ENCODE measurements around the gene HGD. TPM values are rescaled to one million over a fixed set of nuclear protein-coding genes. Genes with fewer than 3 reads are reported as not detected.
"Not testable (repeated sequence)": the region's sequence is repeated elsewhere in the genome, so short reads cannot be mapped to it uniquely, and the experiment has no call there.

The HGD gene
- 0.16 TPM in 1 of 2 replicates, not detected in the other for total RNA-seq

- H3K4me3 Mint-ChIP-seq = no peak within 1 kb of the TSS
- H3K4me1 Mint-ChIP-seq (ENCODE audit: low read depth) = peaks cover 10% of the 10 kb centered on the region
- H3K36me3 Mint-ChIP-seq (ENCODE audit: low read depth) = no peaks in the 10 kb centered on the region
- intact Hi-C loops (cut with micrococcal nuclease) = no loop called here
- no peak within 1 kb of the TSS for H3K27ac Mint-ChIP-seq
- H3K27me3 Mint-ChIP-seq (ENCODE audit: insufficient read depth) = no peaks in the 10 kb centered on the region
- no peak for DNase-seq (ENCODE audit: low spot score)
- H3K9me3 Mint-ChIP-seq = no peaks in the 10 kb centered on the region
Measured at GRCh38 chr3:120682095-120682681, at the start of gene HGD. Gene HGD (minus strand): TSS chr3:120682239. CDS start chr3:120682111, 128 bp downstream.

DNA sequence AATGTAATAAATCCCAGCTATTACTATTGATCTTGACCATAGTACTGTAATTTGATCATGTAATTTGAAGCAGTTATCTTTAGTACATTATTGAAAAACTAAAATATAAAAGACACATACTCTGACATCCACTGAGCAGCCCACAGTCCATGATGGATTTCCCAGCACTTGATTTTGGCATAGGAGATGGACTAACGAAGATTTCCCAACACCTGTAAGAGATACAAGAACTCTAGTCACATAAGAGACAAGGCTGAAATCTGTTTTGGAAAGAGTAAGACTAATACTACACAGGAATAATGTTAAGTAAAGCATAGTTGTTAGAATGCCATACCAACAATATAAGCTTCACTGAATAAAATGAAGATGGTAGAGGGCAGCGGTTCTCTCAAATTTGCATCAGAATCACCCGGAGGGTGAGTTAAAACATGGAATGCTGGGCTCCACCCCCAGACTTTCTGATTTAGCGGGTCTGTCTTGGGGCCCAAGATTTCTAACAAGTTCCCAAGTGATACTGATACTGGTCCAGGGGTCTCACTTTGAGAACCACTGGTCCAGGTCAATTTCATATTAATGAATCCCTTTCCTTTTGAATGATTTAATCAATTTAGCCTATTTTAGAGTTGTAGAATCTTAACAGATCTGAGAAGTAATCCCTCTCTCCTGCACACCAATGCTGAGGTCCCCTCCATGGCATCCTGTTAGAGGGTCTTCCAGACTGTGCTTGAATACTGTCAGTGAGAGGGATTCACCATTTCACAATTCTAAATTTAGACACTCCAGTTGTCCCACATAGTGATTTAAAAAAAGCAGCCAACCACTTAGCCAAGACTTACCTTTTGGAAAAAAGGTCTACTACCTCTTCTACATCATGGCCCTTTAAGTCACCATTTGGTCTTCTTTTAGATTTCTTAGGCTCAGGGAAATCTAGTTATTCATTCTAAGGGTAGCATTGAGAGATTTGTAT is 48.8 kb upstream of the HGD start:
- H3K27me3 Mint-ChIP-seq (ENCODE audit: insufficient read depth) = no peaks in the 10 kb centered on the region
- H3K9me3 Mint-ChIP-seq = peaks cover 13% of the 10 kb centered on the region
- no peaks in the 10 kb centered on the region for H3K4me1 Mint-ChIP-seq (ENCODE audit: low read depth)
- no peak overlapping the region for H3K27ac Mint-ChIP-seq
- H3K4me3 Mint-ChIP-seq = no peak overlapping the region
- H3K36me3 Mint-ChIP-seq (ENCODE audit: low read depth) = peaks cover 22% of the 10 kb centered on the region
- intact Hi-C loops (cut with micrococcal nuclease) = no loop called here
- no peak for DNase-seq (ENCODE audit: low spot score)

GRCh38 chr3:120726791-120727190 is 44.8 kb upstream of the HGD start:
- H3K4me3 Mint-ChIP-seq = no peak overlapping the region
- no peak for DNase-seq (ENCODE audit: low spot score)
- H3K9me3 Mint-ChIP-seq = no peaks in the 10 kb centered on the region
- H3K27me3 Mint-ChIP-seq (ENCODE audit: insufficient read depth) = no peaks in the 10 kb centered on the region
- H3K36me3 Mint-ChIP-seq (ENCODE audit: low read depth) = peaks cover 30% of the 10 kb centered on the region
- no peak overlapping the region for H3K27ac Mint-ChIP-seq
- intact Hi-C loops (cut with micrococcal nuclease) = no loop called here
- H3K4me1 Mint-ChIP-seq (ENCODE audit: low read depth) = no peaks in the 10 kb centered on the region

- Mint-ChIP-seq H3K4me1 (ENCODE audit: low read depth) (peaks cover 20% of the 10 kb centered on the region), H3K36me3 (ENCODE audit: low read depth) (peaks cover 17% of the 10 kb centered on the region), H3K4me3 (peak overlapping the region; percentile 50), H3K27ac (peak overlapping the region; percentile 19)
- H3K9me3 Mint-ChIP-seq; intact Hi-C loops (cut with micrococcal nuclease); H3K27me3 Mint-ChIP-seq (ENCODE audit: insufficient read depth): not testable (repeated sequence)
- peak; percentile 56 for DNase-seq (ENCODE audit: low spot score)
Measured at GRCh38 chr3:120719167-120719834, 37.3 kb upstream of the HGD start.

GRCh38 chr3:120713262-120713661 is 31.2 kb upstream of the HGD start:
- Mint-ChIP-seq H3K27ac (no peak overlapping the region), H3K9me3 (no peaks in the 10 kb centered on the region), H3K4me1 (ENCODE audit: low read depth) (no peaks in the 10 kb centered on the region), H3K27me3 (ENCODE audit: insufficient read depth) (no peaks in the 10 kb centered on the region), H3K4me3 (no peak overlapping the region), H3K36me3 (ENCODE audit: low read depth) (peaks cover 3% of the 10 kb centered on the region)
- intact Hi-C loops (cut with micrococcal nuclease) = no loop called here
- no peak for DNase-seq (ENCODE audit: low spot score)

GRCh38 chr3:120710369-120710768 is 28.3 kb upstream of the HGD start:
- Mint-ChIP-seq H3K36me3 (ENCODE audit: low read depth) (peaks cover 10% of the 10 kb centered on the region), H3K9me3 (no peaks in the 10 kb centered on the region), H3K4me1 (ENCODE audit: low read depth) (no peaks in the 10 kb centered on the region), H3K27ac (no peak overlapping the region), H3K4me3 (no peak overlapping the region), H3K27me3 (ENCODE audit: insufficient read depth) (no peaks in the 10 kb centered on the region)
- DNase-seq (ENCODE audit: low spot score) = no peak
- intact Hi-C loops (cut with micrococcal nuclease) = no loop called here

- H3K4me1 Mint-ChIP-seq (ENCODE audit: low read depth) = no peaks in the 10 kb centered on the region
- no peaks in the 10 kb centered on the region for H3K27me3 Mint-ChIP-seq (ENCODE audit: insufficient read depth)
- intact Hi-C loops (cut with micrococcal nuclease) = no loop called here
- no peak overlapping the region for H3K4me3 Mint-ChIP-seq
- peaks cover 8% of the 10 kb centered on the region for H3K9me3 Mint-ChIP-seq
- no peak overlapping the region for H3K27ac Mint-ChIP-seq
- no peak for DNase-seq (ENCODE audit: low spot score)
- peaks cover 22% of the 10 kb centered on the region for H3K36me3 Mint-ChIP-seq (ENCODE audit: low read depth)
Measured at GRCh38 chr3:120708408-120708807, 26.4 kb upstream of the HGD start.

GRCh38 chr3:120706950-120707349 is 24.9 kb upstream of the HGD start:
- DNase-seq (ENCODE audit: low spot score) = no peak
- peaks cover 13% of the 10 kb centered on the region for H3K9me3 Mint-ChIP-seq
- no peak overlapping the region for H3K27ac Mint-ChIP-seq
- H3K4me1 Mint-ChIP-seq (ENCODE audit: low read depth) = no peaks in the 10 kb centered on the region
- no peaks in the 10 kb centered on the region for H3K27me3 Mint-ChIP-seq (ENCODE audit: insufficient read depth)
- intact Hi-C loops (cut with micrococcal nuclease) = no loop called here
- H3K36me3 Mint-ChIP-seq (ENCODE audit: low read depth) = peaks cover 27% of the 10 kb centered on the region
- H3K4me3 Mint-ChIP-seq = no peak overlapping the region

GRCh38 chr3:120705884-120706582 is 24.0 kb upstream of the HGD start:
- Mint-ChIP-seq H3K4me1 (ENCODE audit: low read depth) (no peaks in the 10 kb centered on the region), H3K9me3 (peaks cover 13% of the 10 kb centered on the region), H3K4me3 (no peak overlapping the region), H3K27ac (no peak overlapping the region), H3K36me3 (ENCODE audit: low read depth) (peaks cover 27% of the 10 kb centered on the region), H3K27me3 (ENCODE audit: insufficient read depth) (no peaks in the 10 kb centered on the region)
- intact Hi-C loops (cut with micrococcal nuclease) = no loop called here
- no peak for DNase-seq (ENCODE audit: low spot score)

- intact Hi-C loops (cut with micrococcal nuclease) = no loop called here
- H3K4me1 Mint-ChIP-seq (ENCODE audit: low read depth) = no peaks in the 10 kb centered on the region
- no peak for DNase-seq (ENCODE audit: low spot score)
- no peaks in the 10 kb centered on the region for H3K27me3 Mint-ChIP-seq (ENCODE audit: insufficient read depth)
- H3K36me3 Mint-ChIP-seq (ENCODE audit: low read depth) = peaks cover 17% of the 10 kb centered on the region
- peaks cover 13% of the 10 kb centered on the region for H3K9me3 Mint-ChIP-seq
- no peak overlapping the region for H3K27ac Mint-ChIP-seq
- no peak overlapping the region for H3K4me3 Mint-ChIP-seq
Measured at GRCh38 chr3:120699333-120699732, 17.3 kb upstream of the HGD start.

- Mint-ChIP-seq H3K4me3 (no peak overlapping the region), H3K9me3 (no peaks in the 10 kb centered on the region), H3K27ac (no peak overlapping the region), H3K27me3 (ENCODE audit: insufficient read depth) (no peaks in the 10 kb centered on the region), H3K36me3 (ENCODE audit: low read depth) (peaks cover 4% of the 10 kb centered on the region), H3K4me1 (ENCODE audit: low read depth) (no peaks in the 10 kb centered on the region)
- no peak for DNase-seq (ENCODE audit: low spot score)
- intact Hi-C loops (cut with micrococcal nuclease) = no loop called here
Measured at GRCh38 chr3:120693439-120694171, 11.6 kb upstream of the HGD start.

- Mint-ChIP-seq H3K27me3 (ENCODE audit: insufficient read depth) (no peaks in the 10 kb centered on the region), H3K36me3 (ENCODE audit: low read depth) (peaks cover 4% of the 10 kb centered on the region), H3K4me3 (no peak overlapping the region), H3K9me3 (no peaks in the 10 kb centered on the region), H3K27ac (no peak overlapping the region), H3K4me1 (ENCODE audit: low read depth) (no peaks in the 10 kb centered on the region)
- intact Hi-C loops (cut with micrococcal nuclease) = no loop called here
- DNase-seq (ENCODE audit: low spot score) = no peak
Measured at GRCh38 chr3:120689395-120689794, 7.4 kb upstream of the HGD start.
